NCI-H2029 treated with DMSO at 0.1 percent for 48 hours (cell line): ENCODE measurements around the gene CASS4.
"Not testable (repeated sequence)": the region's sequence is repeated elsewhere in the genome, so short reads cannot be mapped to it uniquely, and the experiment has no call there.

Source experiments
- DNase-seq: peaks from one replicate; lab custom pipeline; 2025; lab: John Stamatoyannopoulos, UW

CASS4 gene

GRCh38 chr20:56411759-56412472, at the start of gene CASS4:
Gene CASS4, plus strand, starts transcription at chr20:56412260. Its CDS starts 199 bp downstream, at chr20:56412459.
- no peak for DNase-seq

GRCh38 chr20:56362833-56363413, 49.1 kb upstream of the CASS4 start:
- no peak for DNase-seq

- no peak for DNase-seq
These were observed 48.6 kb upstream of the CASS4 start for GRCh38 chr20:56363491-56363890.

GRCh38 chr20:56368351-56369134, 43.5 kb upstream of the CASS4 start:
- no peak for DNase-seq

- no peak for DNase-seq
These were observed 42.9 kb upstream of the CASS4 start for GRCh38 chr20:56369179-56369578.

GRCh38 chr20:56371977-56372376, 40.1 kb upstream of the CASS4 start:
- DNase-seq, result no peak

- DNase-seq, result no peak
These were observed 39.2 kb upstream of the CASS4 start for GRCh38 chr20:56372850-56373249.

- no peak for DNase-seq
These were observed 38.1 kb upstream of the CASS4 start for GRCh38 chr20:56373942-56374341.

GRCh38 chr20:56376331-56376730, 35.7 kb upstream of the CASS4 start:
- no peak for DNase-seq

- DNase-seq, result no peak
These were observed 33.7 kb upstream of the CASS4 start for GRCh38 chr20:56378386-56378785.

GRCh38 chr20:56380375-56380774, 31.7 kb upstream of the CASS4 start:
- no peak for DNase-seq

GRCh38 chr20:56381501-56381900, 30.6 kb upstream of the CASS4 start:
- DNase-seq, result no peak

- no peak for DNase-seq
These were observed 29.4 kb upstream of the CASS4 start for GRCh38 chr20:56382696-56383095.

GRCh38 chr20:56383334-56383733, 28.7 kb upstream of the CASS4 start:
- DNase-seq, result no peak

GRCh38 chr20:56385130-56385529, 26.9 kb upstream of the CASS4 start:
- DNase-seq, result no peak

- DNase-seq, result no peak
These were observed 25.8 kb upstream of the CASS4 start for GRCh38 chr20:56386219-56386618.

- DNase-seq, result no peak
These were observed 23.2 kb upstream of the CASS4 start for GRCh38 chr20:56388882-56389281.

- no peak for DNase-seq
These were observed 22.3 kb upstream of the CASS4 start for GRCh38 chr20:56389807-56390206.

GRCh38 chr20:56390396-56390795, 21.7 kb upstream of the CASS4 start:
- DNase-seq, result not testable (repeated sequence)

- DNase-seq, result no peak
These were observed 21.0 kb upstream of the CASS4 start for GRCh38 chr20:56391037-56391436.

GRCh38 chr20:56391596-56392131, 20.4 kb upstream of the CASS4 start:
- DNase-seq, result no peak

GRCh38 chr20:56392132-56392880, 19.8 kb upstream of the CASS4 start, which contains the start of the genes AURKA and CSTF1:
Gene AURKA, minus strand, starts transcription at chr20:56392215. Its CDS starts 4,018 bp downstream, at chr20:56388197.
Gene CSTF1, plus strand, starts transcription at chr20:56392645. Its CDS starts 2,908 bp downstream, at chr20:56395553.
- peak; percentile 87 for DNase-seq
